Lower leg skin (tissue), 3 donors: ENCODE measurements around the gene ZNF333.

Source experiments
- POLR2A ChIP-seq, 2 donors: fragments of 450-650 bp; IDR thresholded peaks; one replicate each; pipeline ENCODE4 v1.6.1; 2016 to 2017; ENCODE audit warnings: antibody characterized with exemption in 2 of 2, mild to moderate bottlenecking in 1 of 2, moderate library complexity in 1 of 2
- TF ChIP-seq, protein P1 (sequence below), 3 donors: fragments of 450-650 bp; IDR thresholded peaks; one replicate each; pipeline ENCODE4 v1.5.1; 2016; ENCODE audit warnings: antibody characterized with exemption in 3 of 3, mild to moderate bottlenecking in 3 of 3, moderate library complexity in 2 of 3

DNA sequence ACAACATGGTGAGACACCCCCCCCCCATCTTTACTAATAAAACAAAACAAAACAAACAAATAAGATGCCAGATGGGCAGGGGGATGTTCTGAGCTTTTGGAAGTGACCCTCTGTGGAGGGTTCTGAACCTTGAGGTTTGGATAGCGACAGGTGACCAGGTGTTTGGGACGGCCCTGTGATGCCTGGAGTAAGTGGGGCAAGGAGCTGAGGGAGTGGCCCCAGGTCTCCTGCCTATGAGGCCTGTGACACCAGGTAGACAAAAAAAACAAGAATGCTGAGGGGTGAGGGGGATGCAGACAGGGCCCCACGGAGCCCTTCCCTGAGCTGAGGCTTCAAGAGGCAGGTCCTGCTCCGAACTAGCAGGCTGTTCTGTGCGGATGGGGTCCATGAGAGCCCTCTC is 79.4 kb downstream of the ZNF333 start:
- TF ChIP-seq, protein P1, sequence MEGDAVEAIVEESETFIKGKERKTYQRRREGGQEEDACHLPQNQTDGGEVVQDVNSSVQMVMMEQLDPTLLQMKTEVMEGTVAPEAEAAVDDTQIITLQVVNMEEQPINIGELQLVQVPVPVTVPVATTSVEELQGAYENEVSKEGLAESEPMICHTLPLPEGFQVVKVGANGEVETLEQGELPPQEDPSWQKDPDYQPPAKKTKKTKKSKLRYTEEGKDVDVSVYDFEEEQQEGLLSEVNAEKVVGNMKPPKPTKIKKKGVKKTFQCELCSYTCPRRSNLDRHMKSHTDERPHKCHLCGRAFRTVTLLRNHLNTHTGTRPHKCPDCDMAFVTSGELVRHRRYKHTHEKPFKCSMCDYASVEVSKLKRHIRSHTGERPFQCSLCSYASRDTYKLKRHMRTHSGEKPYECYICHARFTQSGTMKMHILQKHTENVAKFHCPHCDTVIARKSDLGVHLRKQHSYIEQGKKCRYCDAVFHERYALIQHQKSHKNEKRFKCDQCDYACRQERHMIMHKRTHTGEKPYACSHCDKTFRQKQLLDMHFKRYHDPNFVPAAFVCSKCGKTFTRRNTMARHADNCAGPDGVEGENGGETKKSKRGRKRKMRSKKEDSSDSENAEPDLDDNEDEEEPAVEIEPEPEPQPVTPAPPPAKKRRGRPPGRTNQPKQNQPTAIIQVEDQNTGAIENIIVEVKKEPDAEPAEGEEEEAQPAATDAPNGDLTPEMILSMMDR (IDR thresholded peaks at IDR 0.05), result no peak
- no peak for TF ChIP-seq POLR2A (IDR thresholded peaks at IDR 0.05)
